GM12878 (cell line): ENCODE measurements around the gene SETD5. TPM values are rescaled to one million over a fixed set of nuclear protein-coding genes. Genes with fewer than 3 reads are reported as not detected.

Experiments used
- ATAC-seq: fragments of 200-7000 bp; cut with Tn5 transposase; 3 replicates; pipeline ENCODE4 v1.9.1; 2020; ENCODE audit warnings: mild to moderate bottlenecking, moderate library complexity
- BruUV-seq: library from RNA; stranded (reverse); fragments of 400-500 nt; replicated peaks from 2 replicates; lab custom pipeline; 2021; lab: Mats Ljungman, UMichigan
- CTCF ChIA-PET: fragments of 300-600 bp; sonication (Branson Sonifier 250); formaldehyde crosslinking; extraction: SDS; loops from one replicate; lab custom pipeline; 2021; ENCODE audit warnings: inconsistent platforms; lab: Yijun Ruan, JAX
- POLR2A ChIA-PET: fragments of 350-600 bp; formaldehyde crosslinking; extraction: SDS; loops from one replicate; lab custom pipeline; 2021; ENCODE audit warnings: inconsistent platforms; lab: Charles Lee
- RAD21 ChIA-PET: fragments of 300-600 bp; sonication (Branson Sonifier 250); formaldehyde crosslinking; loops from one replicate; lab custom pipeline; 2023; ENCODE audit warnings: antibody characterized with exemption; ENCODE audit not compliant: unreplicated experiment; lab: Charles Lee
- SMC1A ChIA-PET: fragments of 300-600 bp; sonication (Branson Sonifier 250); formaldehyde crosslinking; loops from one replicate; lab custom pipeline; 2023; ENCODE audit not compliant: unreplicated experiment, uncharacterized antibody; lab: Charles Lee
- DNase-seq: peaks from one replicate; pipeline ENCODE4 v3.0.0-alpha.2; 2011; ENCODE audit warnings: low read depth, low spot score
- FAIRE-seq: peaks from 3 replicates; lab custom pipeline; 2011; peaks lifted over from hg19 to GRCh38; lab: Jason Lieb, UNC
- H2AFZ ChIP-seq: 2 replicates; pipeline ENCODE4 v1.6.0; 2011; ENCODE audit warnings: low read depth, low read length, control low read depth; ENCODE audit not compliant: control insufficient read depth
- H3K27ac ChIP-seq: 2 replicates; pipeline ENCODE4 v1.5.1; 2011; ENCODE audit warnings: control low read depth; ENCODE audit not compliant: control insufficient read depth, insufficient read depth
- H3K27me3 ChIP-seq, 2 experiments: replicated peaks in 1 of 2; 2 replicates each; pipeline versions ENCODE4 v1.6.0 to v1.6.1; 2011; ENCODE audit warnings: low read length in 1 of 2; ENCODE audit not compliant: control insufficient read depth in 2 of 2, insufficient read depth in 2 of 2
- H3K36me3 ChIP-seq, 2 experiments: 2 replicates each; pipeline ENCODE4 v1.5.1; 2011; ENCODE audit warnings: low read length in 1 of 2; ENCODE audit not compliant: control insufficient read depth in 2 of 2, insufficient read depth in 2 of 2
- H3K4me1 ChIP-seq: 2 replicates; pipeline ENCODE4 v1.6.1; 2011; ENCODE audit warnings: mild to moderate bottlenecking, low read length, moderate library complexity, mixed read lengths; ENCODE audit not compliant: control insufficient read depth, insufficient read depth
- H3K4me2 ChIP-seq: 2 replicates; pipeline ENCODE4 v1.6.0; 2011; ENCODE audit warnings: control low read depth; ENCODE audit not compliant: control insufficient read depth, insufficient read depth
- H3K4me3 ChIP-seq: fragments of 200-600 bp; sonication (generic); 2 replicates; pipeline ENCODE4 v1.5.1; 2016
- H3K79me2 ChIP-seq: 2 replicates; pipeline ENCODE4 v1.6.0; 2011; ENCODE audit warnings: low read length; ENCODE audit not compliant: control insufficient read depth, insufficient read depth
- H3K9ac ChIP-seq: 2 replicates; pipeline ENCODE4 v1.8.0; 2011; ENCODE audit warnings: low read length, control low read depth, mixed read lengths; ENCODE audit not compliant: control insufficient read depth, insufficient read depth
- H3K9me3 ChIP-seq: replicated peaks from 3 replicates; pipeline ENCODE4 v1.5.1; 2011; ENCODE audit warnings: mild to moderate bottlenecking, low read length; ENCODE audit not compliant: control insufficient read depth, insufficient read depth
- H4K20me1 ChIP-seq: 2 replicates; pipeline ENCODE4 v1.6.0; 2011; ENCODE audit not compliant: control insufficient read depth, insufficient read depth
- CTCF ChIP-seq, 3 experiments: IDR thresholded peaks in 2 of 3; conservative IDR thresholded peaks in 1 of 3; 2 replicates each; pipeline ENCODE4 v1.5.1; 2011; ENCODE audit warnings: low read depth in 3 of 3, low read length in 3 of 3, mild to moderate bottlenecking in 3 of 3, control low read depth in 2 of 3, moderate library complexity in 2 of 3, inconsistent platforms in 1 of 3, mixed read lengths in 1 of 3; ENCODE audit not compliant: control insufficient read depth in 2 of 3, insufficient read depth in 1 of 3; ENCODE audit errors: extremely low read depth in 1 of 3
- CUX1 ChIP-seq: IDR thresholded peaks from 2 replicates; pipeline ENCODE4 v1.6.1; 2012; ENCODE audit warnings: improper control_type of control experiment, low read depth, low read length; ENCODE audit not compliant: insufficient replicate concordance
- FOXM1 ChIP-seq: IDR thresholded peaks from 2 replicates; pipeline ENCODE4 v1.6.1; 2012; ENCODE audit warnings: low read depth, mild to moderate bottlenecking, inconsistent platforms, low read length, moderate library complexity
- HCFC1 ChIP-seq: fragments of 150-350 bp; IDR thresholded peaks from 2 replicates; pipeline ENCODE4 v1.6.1; 2014; ENCODE audit warnings: low read length
- MTA3 ChIP-seq: IDR thresholded peaks from 2 replicates; pipeline ENCODE4 v1.6.1; 2012; ENCODE audit warnings: low read length, inconsistent platforms, borderline replicate concordance
- POLR2A ChIP-seq: IDR thresholded peaks from 2 replicates; pipeline ENCODE4 v1.6.1; 2011; ENCODE audit warnings: low read depth, mild to moderate bottlenecking, low read length
- WGBS: methylation state at CpG from one replicate; pipeline ENCODE4 v1.1.6; 2016; ENCODE audit warnings: low lambda C conversion rate; ENCODE audit not compliant: insufficient replicate concordance, insufficient coverage; ENCODE audit errors: missing lambda C conversion rate; 5-methylcytosine and 5-hydroxymethylcytosine counted together
- in situ Hi-C: fragments of 300-500 bp; cut with MboI; formaldehyde crosslinking; loops from 9 replicates; pipeline ENCODE4 v1.14.3; 2018; ENCODE audit warnings: mixed read lengths
- intact Hi-C: fragments of 100-400 bp; cut with micrococcal nuclease; formaldehyde crosslinking; loops from one replicate; pipeline ENCODE4 v1.14.2; 2022; ENCODE audit not compliant: unreplicated experiment
- polyA plus RNA-seq, 11 experiments: library from polyadenylated mRNA; depleted of rRNA in 4 of 11; unstranded in 6 of 11; stranded (reverse) in 5 of 11; fragments of >200 nt; fragmentation: Nextera tagmentation in 4 of 11; fragmentation: Illumina TruSeq in 1 of 11; extraction: Ambion mirVana in 4 of 11; extraction: Trizol in 1 of 11; gene quantifications; 1 replicate in 1 of 11; 2 replicates in 10 of 11; pipeline versions ENCODE4 v1.2.1 to v1.2.3, GENCODE V29; 2011 to 2016; ENCODE audit warnings: inconsistent platforms in 2 of 11, missing spikeins in 2 of 11, low read depth in 1 of 11
- total RNA-seq, 4 experiments: library from RNA; depleted of rRNA in 3 of 4; stranded (reverse); fragments of >200 nt in 3 of 4; fragmentation: Illumina TruSeq in 1 of 4; extraction: Trizol in 1 of 4; gene quantifications; 2 replicates each; pipeline versions ENCODE4 v1.2.1 to v1.2.3, GENCODE V29; 2013 to 2021
- TF ChIP-seq, protein P1 (sequence below): IDR thresholded peaks from 2 replicates; pipeline ENCODE4 v1.6.1; 2012; ENCODE audit warnings: low read length, inconsistent platforms

SETD5 gene
- total and polyA plus RNA-seq, 10 of the 15 experiments (the other 5 are each of a cell fraction or from before 2014, with no cell fraction given), result 8.2 to 94.0 (median 55.4) TPM

DNA sequence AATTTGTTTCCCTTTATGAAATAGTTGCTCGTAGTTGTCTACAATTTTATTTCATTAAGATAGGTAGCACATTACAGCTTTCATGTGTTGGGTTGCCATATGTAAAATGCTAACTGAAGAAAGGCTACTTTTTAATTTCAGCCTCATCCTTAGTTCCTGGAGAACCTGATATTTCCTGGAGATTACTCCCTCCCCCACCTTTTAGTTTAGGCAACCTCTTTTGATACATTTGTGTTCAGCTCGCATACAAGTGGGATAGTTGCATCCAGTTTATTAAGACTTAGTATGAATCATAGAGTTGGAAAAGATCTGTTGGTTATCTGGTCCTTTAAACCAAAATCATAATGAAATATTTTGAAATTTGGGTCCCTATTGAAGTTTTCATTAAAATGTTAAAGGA is 6.0 kb downstream of the SETD5 start (continued):
- TF ChIP-seq CUX1, result no peak
- TF ChIP-seq POLR2A, result no peak
- TF ChIP-seq FOXM1, result no peak
- TF ChIP-seq HCFC1, result no peak
- TF ChIP-seq MTA3, result no peak

DNA sequence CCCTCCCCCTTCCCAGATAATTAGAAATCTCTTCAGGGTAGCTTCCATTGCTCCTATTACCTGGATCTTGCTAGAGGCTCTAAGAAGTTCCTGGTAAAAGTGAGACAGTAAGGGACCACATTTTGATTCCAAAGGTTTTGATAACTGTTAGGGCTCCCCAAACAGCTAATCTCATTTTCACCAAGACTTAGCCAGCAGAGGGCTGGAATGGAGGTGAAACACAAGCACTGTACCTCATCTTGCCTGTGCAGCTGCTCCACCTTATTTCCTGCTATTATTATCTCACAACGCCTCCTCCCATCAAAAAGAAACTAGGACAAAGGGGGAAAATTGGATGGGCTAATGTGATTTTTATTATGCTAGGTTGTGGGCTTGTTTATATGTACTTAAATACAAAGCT is 7.3 kb downstream of the SETD5 start:
- ChIA-PET SMC1A (interaction anchor here (0.9 to 4.1 kb wide), 8 partner anchors 10 to 53 kb away, joined by 3 to 43 read pairs (median 5); partner anchors contain the start of gene THUMPD3), CTCF (interaction anchor here (0.5 to 2.7 kb wide), 4 partner anchors 10 to 396 kb away, joined by 3 to 21 read pairs (median 4); no protein-coding TSS in a partner anchor), RAD21 (interaction anchor here (1.3 to 3.4 kb wide), 3 partner anchors 9 to 51 kb away, joined by 4 to 20 read pairs (median 5); partner anchors contain the start of gene THUMPD3), POLR2A (interaction anchor here (1.3 to 4.1 kb wide), 4 partner anchors 11 to 47 kb away, joined by 4 to 24 read pairs (median 4); partner anchors contain the start of gene THUMPD3)
- no TSS peak for BruUV-seq
- Histone ChIP-seq H3K79me2 (peaks cover 99% of the 10 kb centered on the region), H3K4me1 (peaks cover 6% of the 10 kb centered on the region; the same call in 1 of the 2 replicates), H3K9ac (peak overlapping the region; percentile 3; the same call in 1 of the 2 replicates), H4K20me1 (peaks cover 4% of the 10 kb centered on the region), H3K36me3 (peaks cover 0 to 5% of the 10 kb centered on the region in 2 experiments; a peak in 1 of 4 replicates), H3K4me3 (no peak overlapping the region; the same call in 1 of the 2 replicates), H3K27ac (no peak overlapping the region), H3K4me2 (peak overlapping the region; percentile 12), H2AFZ (no peak overlapping the region), H3K9me3 (no peaks in the 10 kb centered on the region; the same call in 2 of the 3 replicates), H3K27me3 (no peaks in the 10 kb centered on the region)
- DNase-seq (no peak), FAIRE-seq (peak; percentile 7), ATAC-seq (peak; percentile 63)
- intact Hi-C loops, result no loop called here
- TF ChIP-seq, protein P1, sequence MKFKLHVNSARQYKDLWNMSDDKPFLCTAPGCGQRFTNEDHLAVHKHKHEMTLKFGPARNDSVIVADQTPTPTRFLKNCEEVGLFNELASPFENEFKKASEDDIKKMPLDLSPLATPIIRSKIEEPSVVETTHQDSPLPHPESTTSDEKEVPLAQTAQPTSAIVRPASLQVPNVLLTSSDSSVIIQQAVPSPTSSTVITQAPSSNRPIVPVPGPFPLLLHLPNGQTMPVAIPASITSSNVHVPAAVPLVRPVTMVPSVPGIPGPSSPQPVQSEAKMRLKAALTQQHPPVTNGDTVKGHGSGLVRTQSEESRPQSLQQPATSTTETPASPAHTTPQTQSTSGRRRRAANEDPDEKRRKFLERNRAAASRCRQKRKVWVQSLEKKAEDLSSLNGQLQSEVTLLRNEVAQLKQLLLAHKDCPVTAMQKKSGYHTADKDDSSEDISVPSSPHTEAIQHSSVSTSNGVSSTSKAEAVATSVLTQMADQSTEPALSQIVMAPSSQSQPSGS, result no peak
- TF ChIP-seq CTCF (IDR thresholded peaks at IDR 0.05 in 2 of 3, conservative IDR thresholded peaks at IDR 0.05 in 1 of 3; ENCODE audit: control insufficient read depth in 2 of 3, extremely low read depth in 1 of 3, insufficient read depth in 1 of 3, low read depth in 3 of 3, low read length in 3 of 3), result peak in 2 of 3 experiments; percentile 5 to 31; a peak in 3 of 6 replicates
- in situ Hi-C loops, result no loop called here
- WGBS, result 41% methylated on average over 1 of the region's 1 CpG
